Activated naive CD4-positive, alpha-beta T cell treated with anti-CD3 and anti-CD28 coated beads, Interleukin-2, amount 10 ng/mL, durations not matched to agents 7 days and 5 days (primary cell): ENCODE results near the gene HOXD11.

Experiments used
- CTCF ChIA-PET: fragments of 350-600 bp; sonication (Branson Sonifier 250); formaldehyde crosslinking; loops from one replicate; lab custom pipeline; 2021; ENCODE audit warnings: antibody characterized with exemption; lab: Charles Lee
- DNase-seq: peaks from one replicate; pipeline ENCODE4 v3.0.0-alpha.2; 2020
- H3K27ac Mint-ChIP-seq: one replicate; pipeline ENCODE4 v1.8.0; 2021; ENCODE audit warnings: mild to moderate bottlenecking, moderate library complexity, mixed read lengths
- H3K27me3 Mint-ChIP-seq: one replicate; pipeline ENCODE4 v1.8.0; 2021; ENCODE audit warnings: mild to moderate bottlenecking, mixed read lengths
- H3K36me3 Mint-ChIP-seq: one replicate; pipeline ENCODE4 v1.8.0; 2021; ENCODE audit warnings: mixed read lengths
- H3K4me1 Mint-ChIP-seq: one replicate; pipeline ENCODE4 v1.8.0; 2021; ENCODE audit warnings: mixed read lengths
- H3K4me3 Mint-ChIP-seq: one replicate; pipeline ENCODE4 v1.8.0; 2021; ENCODE audit warnings: mild to moderate bottlenecking, moderate library complexity, mixed read lengths
- H3K9me3 Mint-ChIP-seq: one replicate; pipeline ENCODE4 v1.8.0; 2021; ENCODE audit warnings: mixed read lengths

Gene HOXD11

GRCh38 chr2:176093898-176094249 is 13.2 kb upstream of the HOXD11 start:
- CTCF ChIA-PET, result interaction anchor here (0.7 to 1.6 kb wide), 3 partner anchors 17 to 67 kb away, joined by 3 read pairs; no protein-coding TSS in a partner anchor

GRCh38 chr2:176094349-176094748 is 12.7 kb upstream of the HOXD11 start:
- H3K9me3 Mint-ChIP-seq, result no peaks in the 10 kb centered on the region
- no peak for DNase-seq
- H3K27ac Mint-ChIP-seq, result peak overlapping the region; percentile 72
- CTCF ChIA-PET, result interaction anchor here (0.7 to 1.6 kb wide), 3 partner anchors 16 to 67 kb away, joined by 3 read pairs; no protein-coding TSS in a partner anchor
- H3K36me3 Mint-ChIP-seq, result peaks cover 8% of the 10 kb centered on the region
- H3K4me3 Mint-ChIP-seq, result no peak overlapping the region
- peaks cover 30% of the 10 kb centered on the region for H3K4me1 Mint-ChIP-seq
- peaks cover 95% of the 10 kb centered on the region for H3K27me3 Mint-ChIP-seq

More at GRCh38 chr2:176093898-176094249, 13.2 kb upstream of the HOXD11 start:
- Mint-ChIP-seq H3K27me3 (peaks cover 95% of the 10 kb centered on the region), H3K27ac (peak overlapping the region; percentile 72), H3K36me3 (peaks cover 8% of the 10 kb centered on the region), H3K4me3 (peak overlapping the region; percentile 0), H3K9me3 (no peaks in the 10 kb centered on the region), H3K4me1 (peaks cover 30% of the 10 kb centered on the region)
- DNase-seq, result no peak

- Mint-ChIP-seq H3K27me3 (peaks cover 95% of the 10 kb centered on the region), H3K4me1 (peaks cover 30% of the 10 kb centered on the region), H3K27ac (no peak overlapping the region), H3K4me3 (no peak overlapping the region), H3K36me3 (peaks cover 7% of the 10 kb centered on the region), H3K9me3 (no peaks in the 10 kb centered on the region)
- CTCF ChIA-PET, result interaction anchor here (1.1 to 2.6 kb wide), 3 partner anchors 16 to 45 kb away, joined by 4 to 10 read pairs (median 5); no protein-coding TSS in a partner anchor
- no peak for DNase-seq
These were observed 11.7 kb upstream of the HOXD11 start for GRCh38 chr2:176095421-176095820.

GRCh38 chr2:176096243-176096985 is 10.7 kb upstream of the HOXD11 start:
- Mint-ChIP-seq H3K9me3 (no peaks in the 10 kb centered on the region), H3K4me1 (peaks cover 30% of the 10 kb centered on the region), H3K27me3 (peaks cover 95% of the 10 kb centered on the region), H3K4me3 (peak overlapping the region; percentile 65), H3K36me3 (peaks cover 7% of the 10 kb centered on the region), H3K27ac (no peak overlapping the region)
- CTCF ChIA-PET, result interaction anchor here (0.7 to 2.7 kb wide), 10 partner anchors 9 to 838 kb away, joined by 3 to 33 read pairs (median 5); no protein-coding TSS in a partner anchor
- DNase-seq, result no peak

- H3K27ac Mint-ChIP-seq, result no peak overlapping the region
These were observed 9.9 kb upstream of the HOXD11 start for GRCh38 chr2:176096986-176097819.

GRCh38 chr2:176097820-176098365 is 9.2 kb upstream of the HOXD11 start:
- H3K36me3 Mint-ChIP-seq, result peaks cover 5% of the 10 kb centered on the region
- H3K4me3 Mint-ChIP-seq, result peak overlapping the region; percentile 65
- peaks cover 95% of the 10 kb centered on the region for H3K27me3 Mint-ChIP-seq
- H3K27ac Mint-ChIP-seq, result peak overlapping the region; percentile 37
- peaks cover 25% of the 10 kb centered on the region for H3K4me1 Mint-ChIP-seq
- H3K9me3 Mint-ChIP-seq, result no peaks in the 10 kb centered on the region
- no peak for DNase-seq
- CTCF ChIA-PET, result interaction anchor here (0.6 to 2.7 kb wide), 13 partner anchors 9 to 970 kb away, joined by 3 to 33 read pairs (median 3); partner anchors contain the start of gene EVX2

More at GRCh38 chr2:176096986-176097819, 9.9 kb upstream of the HOXD11 start:
- peak; percentile 69 for DNase-seq
- Mint-ChIP-seq H3K27me3 (peaks cover 95% of the 10 kb centered on the region), H3K9me3 (no peaks in the 10 kb centered on the region), H3K4me3 (peak overlapping the region; percentile 65), H3K4me1 (peaks cover 25% of the 10 kb centered on the region), H3K36me3 (peaks cover 5% of the 10 kb centered on the region)
- CTCF ChIA-PET, result interaction anchor here (0.6 to 2.7 kb wide), 16 partner anchors 8 to 969 kb away, joined by 3 to 33 read pairs (median 4); partner anchors contain the start of gene EVX2

GRCh38 chr2:176098366-176099158 is 8.5 kb upstream of the HOXD11 start:
- Mint-ChIP-seq H3K36me3 (peaks cover 5% of the 10 kb centered on the region), H3K27me3 (peaks cover 95% of the 10 kb centered on the region), H3K9me3 (no peaks in the 10 kb centered on the region), H3K4me3 (no peak overlapping the region), H3K27ac (no peak overlapping the region), H3K4me1 (peaks cover 23% of the 10 kb centered on the region)
- DNase-seq, result no peak
- CTCF ChIA-PET, result interaction anchor here (0.8 to 2.7 kb wide), 9 partner anchors 9 to 847 kb away, joined by 3 to 33 read pairs (median 5); no protein-coding TSS in a partner anchor

- no peak for DNase-seq
- H3K9me3 Mint-ChIP-seq, result no peaks in the 10 kb centered on the region
- H3K36me3 Mint-ChIP-seq, result no peaks in the 10 kb centered on the region
- peaks cover 95% of the 10 kb centered on the region for H3K27me3 Mint-ChIP-seq
- H3K27ac Mint-ChIP-seq, result no peak overlapping the region
- no peak overlapping the region for H3K4me3 Mint-ChIP-seq
- H3K4me1 Mint-ChIP-seq, result peaks cover 19% of the 10 kb centered on the region
- CTCF ChIA-PET, result interaction anchor here (1.1 kb wide), 1 partner anchor 11 kb away, joined by 5 read pairs; no protein-coding TSS in a partner anchor
These were observed 7.8 kb upstream of the HOXD11 start for GRCh38 chr2:176099159-176099727.

- H3K4me1 Mint-ChIP-seq, result peaks cover 19% of the 10 kb centered on the region
- H3K27ac Mint-ChIP-seq, result no peak within 1 kb of the TSS
- peaks cover 95% of the 10 kb centered on the region for H3K27me3 Mint-ChIP-seq
- DNase-seq, result no peak
- H3K9me3 Mint-ChIP-seq, result no peaks in the 10 kb centered on the region
- no peak within 1 kb of the TSS for H3K4me3 Mint-ChIP-seq
- no peaks in the 10 kb centered on the region for H3K36me3 Mint-ChIP-seq
- CTCF ChIA-PET, result no interaction called here
These were observed 7.1 kb upstream of the HOXD11 start, which contains the start of gene HOXD12 for GRCh38 chr2:176099728-176100546. TSS of gene HOXD12 (plus strand) at chr2:176099795. CDS start at chr2:176099802, 7 bp downstream.

- H3K4me1 Mint-ChIP-seq, result peaks cover 19% of the 10 kb centered on the region
- no peak overlapping the region for H3K4me3 Mint-ChIP-seq
- no peaks in the 10 kb centered on the region for H3K9me3 Mint-ChIP-seq
- H3K27ac Mint-ChIP-seq, result no peak overlapping the region
- H3K36me3 Mint-ChIP-seq, result no peaks in the 10 kb centered on the region
- CTCF ChIA-PET, result no interaction called here
- no peak for DNase-seq
- H3K27me3 Mint-ChIP-seq, result peaks cover 95% of the 10 kb centered on the region
These were observed 6.4 kb upstream of the HOXD11 start for GRCh38 chr2:176100547-176101140.

- DNase-seq, result no peak
- Mint-ChIP-seq H3K36me3 (peaks cover 3% of the 10 kb centered on the region), H3K27me3 (peaks cover 100% of the 10 kb centered on the region), H3K9me3 (peaks cover 2% of the 10 kb centered on the region), H3K27ac (no peak overlapping the region), H3K4me3 (no peak overlapping the region), H3K4me1 (peaks cover 19% of the 10 kb centered on the region)
- CTCF ChIA-PET, result interaction anchor here (0.9 to 1.0 kb wide), 2 partner anchors 38 to 39 kb away, joined by 3 to 4 read pairs; no protein-coding TSS in a partner anchor
These were observed 5.8 kb upstream of the HOXD11 start for GRCh38 chr2:176101216-176101830.
